Stomach (tissue), 4 donors: ENCODE results near the gene TMPRSS3.

Source experiments
- POLR2A ChIP-seq, 4 donors: fragments of 450-650 bp; IDR thresholded peaks; one replicate each; pipeline ENCODE4 v1.6.1; 2016; ENCODE audit warnings: antibody characterized with exemption in 4 of 4, control low read depth in 2 of 4, mild to moderate bottlenecking in 1 of 4, moderate library complexity in 1 of 4
- TF ChIP-seq, protein P1 (sequence below), 7 experiments: fragments of 450-650 bp in 4 of 7; fragments of 200-600 bp in 3 of 7; sonication (generic) in 3 of 7; IDR thresholded peaks; one replicate each; pipeline ENCODE4 v1.5.1; 2016 to 2019; ENCODE audit warnings: antibody characterized with exemption in 7 of 7, control low read depth in 2 of 7, mild to moderate bottlenecking in 1 of 7

GRCh38 chr21:42362198-42362597 lies 33.7 kb downstream of the TMPRSS3 start:
- no peak for TF ChIP-seq POLR2A (IDR thresholded peaks at IDR 0.05)
- TF ChIP-seq, protein P1, sequence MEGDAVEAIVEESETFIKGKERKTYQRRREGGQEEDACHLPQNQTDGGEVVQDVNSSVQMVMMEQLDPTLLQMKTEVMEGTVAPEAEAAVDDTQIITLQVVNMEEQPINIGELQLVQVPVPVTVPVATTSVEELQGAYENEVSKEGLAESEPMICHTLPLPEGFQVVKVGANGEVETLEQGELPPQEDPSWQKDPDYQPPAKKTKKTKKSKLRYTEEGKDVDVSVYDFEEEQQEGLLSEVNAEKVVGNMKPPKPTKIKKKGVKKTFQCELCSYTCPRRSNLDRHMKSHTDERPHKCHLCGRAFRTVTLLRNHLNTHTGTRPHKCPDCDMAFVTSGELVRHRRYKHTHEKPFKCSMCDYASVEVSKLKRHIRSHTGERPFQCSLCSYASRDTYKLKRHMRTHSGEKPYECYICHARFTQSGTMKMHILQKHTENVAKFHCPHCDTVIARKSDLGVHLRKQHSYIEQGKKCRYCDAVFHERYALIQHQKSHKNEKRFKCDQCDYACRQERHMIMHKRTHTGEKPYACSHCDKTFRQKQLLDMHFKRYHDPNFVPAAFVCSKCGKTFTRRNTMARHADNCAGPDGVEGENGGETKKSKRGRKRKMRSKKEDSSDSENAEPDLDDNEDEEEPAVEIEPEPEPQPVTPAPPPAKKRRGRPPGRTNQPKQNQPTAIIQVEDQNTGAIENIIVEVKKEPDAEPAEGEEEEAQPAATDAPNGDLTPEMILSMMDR (IDR thresholded peaks at IDR 0.05), result no peak
